Endothelial cell of umbilical vein (primary cell): ENCODE data around the gene SOD3. TPM values are rescaled to one million over a fixed set of nuclear protein-coding genes. Genes with fewer than 3 reads are reported as not detected.

ENCODE experiments used
- BruUV-seq: library from RNA; stranded (reverse); fragments of 400-500 nt; replicated peaks from 2 replicates; lab custom pipeline; 2021; lab: Mats Ljungman, UMichigan
- CTCF ChIA-PET: fragments of 300-600, 350-600 bp; sonication (Branson Sonifier 250); formaldehyde crosslinking; loops from one replicate; lab custom pipeline; 2021; ENCODE audit warnings: antibody characterized with exemption, inconsistent platforms; lab: Charles Lee
- POLR2A ChIA-PET: fragments of 300-600, 350-600 bp; sonication (Branson Sonifier 250); formaldehyde crosslinking; loops from one replicate; lab custom pipeline; 2021; ENCODE audit warnings: antibody characterized with exemption, inconsistent platforms; lab: Charles Lee
- DNase-seq: peaks from one replicate; pipeline ENCODE4 v3.0.0-alpha.2; 2011; ENCODE audit warnings: low read depth, low spot score
- FAIRE-seq: peaks from 2 replicates; lab custom pipeline; 2011; peaks lifted over from hg19 to GRCh38; lab: Jason Lieb, UNC
- H2AFZ ChIP-seq: 2 replicates; pipeline ENCODE4 v1.6.0; 2012; ENCODE audit warnings: low read depth, low read length, control low read depth, inconsistent platforms
- H3K27ac ChIP-seq: 2 replicates; pipeline ENCODE4 v1.5.1; 2011; ENCODE audit warnings: low read depth, mild to moderate bottlenecking, control low read depth, low read length, moderate library complexity; ENCODE audit not compliant: insufficient read depth
- H3K27me3 ChIP-seq, 2 experiments: 2 replicates each; pipeline versions ENCODE4 v1.6.0 to v1.6.1; 2011; ENCODE audit warnings: low read length in 2 of 2, mixed read lengths in 1 of 2; ENCODE audit not compliant: control insufficient read depth in 2 of 2, insufficient read depth in 2 of 2
- H3K36me3 ChIP-seq, 2 experiments: 2 replicates in 1 of 2; 3 replicates in 1 of 2; pipeline ENCODE4 v1.5.1; 2011; ENCODE audit warnings: low read length in 2 of 2, mild to moderate bottlenecking in 1 of 2, moderate library complexity in 1 of 2; ENCODE audit not compliant: control insufficient read depth in 2 of 2, insufficient read depth in 2 of 2; ENCODE audit errors: extremely low read depth in 1 of 2
- H3K4me1 ChIP-seq: 3 replicates; pipeline ENCODE4 v1.5.1; 2011; ENCODE audit warnings: mild to moderate bottlenecking, low read length; ENCODE audit not compliant: control insufficient read depth, insufficient read depth; ENCODE audit errors: extremely low read depth
- H3K4me2 ChIP-seq: 2 replicates; pipeline ENCODE4 v1.6.1; 2011; ENCODE audit warnings: low read length, control low read depth, mixed read lengths; ENCODE audit not compliant: insufficient read depth
- H3K4me3 ChIP-seq, 3 experiments: fragments of 200-600 bp in 1 of 3; sonication (generic), shearing (Covaris generic) in 1 of 3; replicated peaks in 1 of 3; 2 replicates each; pipeline ENCODE4 v1.5.1; 2011 to 2016; ENCODE audit warnings: control low read depth in 3 of 3, low read length in 3 of 3, mild to moderate bottlenecking in 2 of 3, inconsistent platforms in 1 of 3, low read depth in 1 of 3, moderate library complexity in 1 of 3; ENCODE audit not compliant: insufficient read depth in 1 of 3
- H3K79me2 ChIP-seq: 2 replicates; pipeline ENCODE4 v1.6.0; 2012; ENCODE audit warnings: low read length, inconsistent platforms; ENCODE audit not compliant: control insufficient read depth, insufficient read depth
- H3K9ac ChIP-seq: replicated peaks from 2 replicates; pipeline ENCODE3; 2011; ENCODE audit warnings: low read length, control low read depth; ENCODE audit not compliant: insufficient read depth; ENCODE audit errors: extremely low read depth
- H3K9me1 ChIP-seq: replicated peaks from 3 replicates; pipeline ENCODE4 v1.6.0; 2011; ENCODE audit warnings: mild to moderate bottlenecking, low read length; ENCODE audit not compliant: control insufficient read depth, insufficient read depth; ENCODE audit errors: extremely low read depth
- H3K9me3 ChIP-seq: replicated peaks from 2 replicates; pipeline ENCODE4 v1.5.1; 2012; ENCODE audit warnings: low read length, inconsistent platforms; ENCODE audit not compliant: control insufficient read depth, insufficient read depth
- H4K20me1 ChIP-seq: replicated peaks from 2 replicates; pipeline ENCODE3; 2011; ENCODE audit warnings: mild to moderate bottlenecking, low read length; ENCODE audit not compliant: control insufficient read depth, insufficient read depth; ENCODE audit errors: extremely low read depth
- CTCF ChIP-seq, 2 donors: IDR thresholded peaks; 1 replicate in 1 of 2; 2 replicates in 1 of 2; pipeline ENCODE4 v1.5.1; 2011; ENCODE audit warnings: low read length in 2 of 2, mild to moderate bottlenecking in 2 of 2, moderate library complexity in 2 of 2, control low read depth in 1 of 2, inconsistent platforms in 1 of 2, low read depth in 1 of 2; ENCODE audit not compliant: insufficient read depth in 1 of 2; ENCODE audit errors: extremely low read depth in 1 of 2
- EZH2 ChIP-seq: IDR thresholded peaks from 2 replicates; pipeline ENCODE4 v1.6.1; 2012; ENCODE audit warnings: borderline replicate concordance, low read depth, mild to moderate bottlenecking, moderate library complexity, low read length, inconsistent platforms; ENCODE audit not compliant: severe bottlenecking
- FOS ChIP-seq: IDR thresholded peaks from 2 replicates; pipeline ENCODE4 v1.6.1; 2011; ENCODE audit warnings: mild to moderate bottlenecking, low read length, moderate library complexity, borderline replicate concordance; ENCODE audit not compliant: insufficient read depth
- GATA2 ChIP-seq: IDR thresholded peaks from 2 replicates; pipeline ENCODE4 v1.7.0; 2011; ENCODE audit warnings: low read depth, mild to moderate bottlenecking, moderate library complexity, mixed read lengths, low read length; ENCODE audit not compliant: insufficient read length, insufficient read depth
- JUN ChIP-seq: IDR thresholded peaks from 2 replicates; pipeline ENCODE4 v1.6.1; 2011; ENCODE audit warnings: borderline replicate concordance, low read depth; ENCODE audit not compliant: insufficient read length, insufficient read depth
- MAX ChIP-seq: IDR thresholded peaks from 2 replicates; pipeline ENCODE4 v1.6.1; 2011; ENCODE audit not compliant: insufficient read depth, insufficient read length
- MYC ChIP-seq: IDR thresholded peaks from one replicate; pipeline ENCODE4 v1.6.1; 2011; ENCODE audit warnings: mild to moderate bottlenecking, low read depth, low read length
- POLR2A ChIP-seq: IDR thresholded peaks from 2 replicates; pipeline ENCODE4 v1.6.1; 2012; ENCODE audit warnings: low read depth, mild to moderate bottlenecking, control low read depth, low read length
- POLR2AphosphoS5 ChIP-seq: IDR thresholded peaks from 2 replicates; pipeline ENCODE4 v1.6.1; 2012; ENCODE audit warnings: low read depth, mild to moderate bottlenecking, control low read depth, low read length, moderate library complexity; ENCODE audit not compliant: insufficient read depth
- dilution Hi-C: fragments of 300-500 bp; cut with MboI; formaldehyde crosslinking; loops from one replicate; pipeline ENCODE4 v1.15.0; 2019; ENCODE audit warnings: low sequenced_read_pairs; ENCODE audit not compliant: extremely low pct_ligation_motif_present
- intact Hi-C: fragments of 100-400 bp; cut with micrococcal nuclease; formaldehyde crosslinking; loops from one replicate; pipeline ENCODE4 v1.10.0; 2022
- polyA plus RNA-seq, 4 experiments: library from polyadenylated mRNA; depleted of rRNA in 3 of 4; stranded (reverse) in 3 of 4; unstranded in 1 of 4; fragments of >200 nt; gene quantifications; 2 replicates each; pipeline versions ENCODE4 v1.2.1 to v1.2.3, GENCODE V29; 2011 to 2012; ENCODE audit warnings: missing spikeins in 1 of 4
- total RNA-seq: library from RNA; stranded (reverse); gene quantifications from 2 replicates; pipeline ENCODE4 v1.2.3, GENCODE V29; 2021

Gene SOD3
- total and polyA plus RNA-seq, 2 donors (not counting 3 experiments of a cell fraction or from before 2014, with no cell fraction given): not detected

- POLR2A ChIA-PET: no interaction called here
- Histone ChIP-seq H3K27ac (no peak overlapping the region), H3K4me3 (no peak overlapping the region), H3K9me1 (no peaks in the 10 kb centered on the region), H3K79me2 (no peaks in the 10 kb centered on the region), H3K9ac (no peak overlapping the region), H3K36me3 (no peaks in the 10 kb centered on the region), H4K20me1 (no peaks in the 10 kb centered on the region), H2AFZ (no peak overlapping the region), H3K27me3 (no peaks in the 10 kb centered on the region), H3K4me2 (no peak overlapping the region), H3K9me3 (no peaks in the 10 kb centered on the region), H3K4me1 (no peaks in the 10 kb centered on the region)
- CTCF ChIA-PET: no interaction called here
- no peak for DNase-seq
- no TSS peak for BruUV-seq
- intact Hi-C loops: no loop called here
- FAIRE-seq: no peak
- TF ChIP-seq JUN: no peak
- no peak for TF ChIP-seq GATA2
- no peak for TF ChIP-seq CTCF (IDR thresholded peaks at IDR 0.05; ENCODE audit: extremely low read depth in 1 of 2, insufficient read depth in 1 of 2, low read depth in 1 of 2, low read length in 2 of 2)
- TF ChIP-seq MAX: no peak
- no peak for TF ChIP-seq POLR2AphosphoS5
- no peak for TF ChIP-seq FOS
- TF ChIP-seq EZH2: no peak
- no peak for TF ChIP-seq MYC
- no peak for TF ChIP-seq POLR2A
- dilution Hi-C loops: no loop called here
Observed at GRCh38 chr4:24774452-24774851, 20.9 kb upstream of the SOD3 start.
